HAP-1 (cell line): ENCODE results near the gene PUM1.

Experiments used
- DNase-seq, 2 experiments: peaks; one replicate each; pipeline ENCODE4 v3.0.0-alpha.2; 2016 to 2020; ENCODE audit warnings: low spot score in 2 of 2
- H3K27me3 ChIP-seq: fragments of 250-450 bp; sonication (Bioruptor Pico); 2 replicates; pipeline ENCODE4 v1.5.1; 2020; ENCODE audit warnings: low read depth, mild to moderate bottlenecking, moderate library complexity
- H3K36me3 ChIP-seq: fragments of 250-450 bp; sonication (Bioruptor Pico); replicated peaks from 2 replicates; pipeline ENCODE4 v1.5.1; 2020; ENCODE audit warnings: mild to moderate bottlenecking
- H3K4me1 ChIP-seq: fragments of 250-450 bp; sonication (Bioruptor Pico); 2 replicates; pipeline ENCODE4 v1.5.1; 2020; ENCODE audit warnings: mild to moderate bottlenecking
- H3K4me3 ChIP-seq: fragments of 250-450 bp; sonication (Bioruptor Pico); 2 replicates; pipeline ENCODE4 v1.5.1; 2020; ENCODE audit warnings: mild to moderate bottlenecking, moderate library complexity
- H3K9me3 ChIP-seq: fragments of 250-450 bp; sonication (Bioruptor Pico); 2 replicates; pipeline ENCODE4 v1.5.1; 2020; ENCODE audit warnings: mild to moderate bottlenecking, moderate library complexity
- in situ Hi-C: fragments of 300-500 bp; cut with MboI; formaldehyde crosslinking; loops from 3 replicates; pipeline ENCODE4 v1.14.3; 2020; ENCODE audit warnings: low sequenced_read_pairs, inconsistent platforms, mixed read lengths

PUM1 gene

GRCh38 chr1:30901798-30902581 lies 163.5 kb downstream of the PUM1 start:
- in situ Hi-C loops = loop anchor here (25.0 kb wide), 1 partner anchor 1665 kb away; the partner anchor contains the start of genes MECR and PTPRU
- Histone ChIP-seq H3K36me3 (no peaks in the 10 kb centered on the region), H3K4me3 (no peak overlapping the region), H3K4me1 (no peaks in the 10 kb centered on the region), H3K9me3 (no peaks in the 10 kb centered on the region), H3K27me3 (no peaks in the 10 kb centered on the region)
- DNase-seq = no peak

- H3K4me3 ChIP-seq = no peak overlapping the region
- in situ Hi-C loops = loop anchor here (25.0 kb wide), 1 partner anchor 1664 kb away; the partner anchor contains the start of genes MECR and PTPRU
- no peaks in the 10 kb centered on the region; the same call in 1 of the 2 replicates for H3K4me1 ChIP-seq
- no peak for DNase-seq
- H3K27me3 ChIP-seq = no peaks in the 10 kb centered on the region
- no peaks in the 10 kb centered on the region for H3K36me3 ChIP-seq
- no peaks in the 10 kb centered on the region for H3K9me3 ChIP-seq
These were observed 164.5 kb downstream of the PUM1 start for GRCh38 chr1:30900931-30901560.

GRCh38 chr1:30900486-30900885 lies 165.0 kb downstream of the PUM1 start:
- H3K4me3 ChIP-seq = no peak overlapping the region
- H3K4me1 ChIP-seq = no peaks in the 10 kb centered on the region; the same call in 1 of the 2 replicates
- in situ Hi-C loops = loop anchor here (25.0 kb wide), 1 partner anchor 1663 kb away; the partner anchor contains the start of genes MECR and PTPRU
- H3K9me3 ChIP-seq = no peaks in the 10 kb centered on the region
- H3K27me3 ChIP-seq = no peaks in the 10 kb centered on the region
- no peak for DNase-seq
- H3K36me3 ChIP-seq = no peaks in the 10 kb centered on the region

GRCh38 chr1:30899577-30900389 lies 165.7 kb downstream of the PUM1 start:
- H3K9me3 ChIP-seq = no peaks in the 10 kb centered on the region
- no peak for DNase-seq
- no peaks in the 10 kb centered on the region for H3K27me3 ChIP-seq
- no peaks in the 10 kb centered on the region for H3K36me3 ChIP-seq
- no peaks in the 10 kb centered on the region; the same call in 1 of the 2 replicates for H3K4me1 ChIP-seq
- no peak overlapping the region for H3K4me3 ChIP-seq
- in situ Hi-C loops = loop anchor here (25.0 kb wide), 1 partner anchor 1662 kb away; the partner anchor contains the start of genes MECR and PTPRU

- H3K27me3 ChIP-seq = no peaks in the 10 kb centered on the region
- no peak overlapping the region for H3K4me3 ChIP-seq
- H3K4me1 ChIP-seq = no peaks in the 10 kb centered on the region; the same call in 1 of the 2 replicates
- in situ Hi-C loops = no loop called here
- no peaks in the 10 kb centered on the region for H3K9me3 ChIP-seq
- DNase-seq = no peak
- H3K36me3 ChIP-seq = no peaks in the 10 kb centered on the region
These were observed 167.3 kb downstream of the PUM1 start for GRCh38 chr1:30898031-30898815.

- Histone ChIP-seq H3K36me3 (no peaks in the 10 kb centered on the region), H3K27me3 (no peaks in the 10 kb centered on the region), H3K9me3 (no peaks in the 10 kb centered on the region), H3K4me3 (no peak overlapping the region), H3K4me1 (no peaks in the 10 kb centered on the region; the same call in 1 of the 2 replicates)
- no peak for DNase-seq
- in situ Hi-C loops = no loop called here
These were observed 168.6 kb downstream of the PUM1 start for GRCh38 chr1:30896905-30897304.

- Histone ChIP-seq H3K4me3 (no peak overlapping the region), H3K36me3 (no peaks in the 10 kb centered on the region), H3K9me3 (no peaks in the 10 kb centered on the region), H3K27me3 (no peaks in the 10 kb centered on the region), H3K4me1 (no peaks in the 10 kb centered on the region; the same call in 1 of the 2 replicates)
- DNase-seq = no peak
- in situ Hi-C loops = no loop called here
These were observed 169.4 kb downstream of the PUM1 start for GRCh38 chr1:30895944-30896660.

- Histone ChIP-seq H3K4me3 (no peak overlapping the region), H3K9me3 (no peaks in the 10 kb centered on the region), H3K27me3 (no peaks in the 10 kb centered on the region), H3K4me1 (no peaks in the 10 kb centered on the region; the same call in 1 of the 2 replicates), H3K36me3 (no peaks in the 10 kb centered on the region)
- DNase-seq = no peak
- in situ Hi-C loops = no loop called here
These were observed 170.1 kb downstream of the PUM1 start for GRCh38 chr1:30895382-30895943.

- Histone ChIP-seq H3K4me3 (no peak overlapping the region), H3K36me3 (no peaks in the 10 kb centered on the region), H3K27me3 (no peaks in the 10 kb centered on the region), H3K4me1 (no peaks in the 10 kb centered on the region; the same call in 1 of the 2 replicates), H3K9me3 (no peaks in the 10 kb centered on the region)
- DNase-seq = no peak
- in situ Hi-C loops = no loop called here
These were observed 171.0 kb downstream of the PUM1 start for GRCh38 chr1:30894508-30894973.

- no peaks in the 10 kb centered on the region; the same call in 1 of the 2 replicates for H3K4me1 ChIP-seq
- H3K36me3 ChIP-seq = no peaks in the 10 kb centered on the region
- DNase-seq = no peak
- in situ Hi-C loops = no loop called here
- H3K4me3 ChIP-seq = no peak overlapping the region
- no peaks in the 10 kb centered on the region for H3K9me3 ChIP-seq
- no peaks in the 10 kb centered on the region for H3K27me3 ChIP-seq
These were observed 171.6 kb downstream of the PUM1 start for GRCh38 chr1:30893776-30894507.

- H3K4me1 ChIP-seq = no peaks in the 10 kb centered on the region; the same call in none of the 2 replicates
- in situ Hi-C loops = no loop called here
- no peaks in the 10 kb centered on the region for H3K27me3 ChIP-seq
- H3K9me3 ChIP-seq = no peaks in the 10 kb centered on the region
- no peaks in the 10 kb centered on the region for H3K36me3 ChIP-seq
- no peak overlapping the region for H3K4me3 ChIP-seq
- no peak for DNase-seq
These were observed 172.8 kb downstream of the PUM1 start for GRCh38 chr1:30892671-30893073.

GRCh38 chr1:30891227-30891552 lies 174.3 kb downstream of the PUM1 start:
- Histone ChIP-seq H3K36me3 (no peaks in the 10 kb centered on the region), H3K4me1 (no peaks in the 10 kb centered on the region; the same call in none of the 2 replicates), H3K27me3 (no peaks in the 10 kb centered on the region), H3K9me3 (no peaks in the 10 kb centered on the region), H3K4me3 (no peak overlapping the region)
- DNase-seq = no peak
- in situ Hi-C loops = no loop called here
